Measurements from ENCODE around the gene CTNS. TPM values are rescaled to one million over a fixed set of nuclear protein-coding genes. Genes with fewer than 3 reads are reported as not detected.

Gene CTNS
- total RNA-seq, result 10 to 100 TPM; 19.4 to 34.4 (median 21.5) TPM

- H3K4me1 Mint-ChIP-seq (ENCODE audit: low read depth), result peaks cover 29% of the 10 kb centered on the region
- DNase-seq (peak; percentile 91), ATAC-seq (peak; percentile 98)
- H3K36me3 Mint-ChIP-seq (ENCODE audit: insufficient read depth), result peaks cover 8% of the 10 kb centered on the region
- peak within 1 kb of the TSS; percentile 94 for H3K4me3 Mint-ChIP-seq
- H3K9me3 Mint-ChIP-seq, result no peaks in the 10 kb centered on the region
- H3K27me3 Mint-ChIP-seq (ENCODE audit: low read depth), result no peaks in the 10 kb centered on the region
Measured at GRCh38 chr17:3636154-3636907, at the start of gene CTNS, which contains the start of gene SHPK. TSS of gene CTNS (plus strand) at chr17:3636760. CDS start at chr17:3640207, 3,447 bp downstream. TSS of gene SHPK (minus strand) at chr17:3636250. CDS start at chr17:3636219, 31 bp downstream.

DNA sequence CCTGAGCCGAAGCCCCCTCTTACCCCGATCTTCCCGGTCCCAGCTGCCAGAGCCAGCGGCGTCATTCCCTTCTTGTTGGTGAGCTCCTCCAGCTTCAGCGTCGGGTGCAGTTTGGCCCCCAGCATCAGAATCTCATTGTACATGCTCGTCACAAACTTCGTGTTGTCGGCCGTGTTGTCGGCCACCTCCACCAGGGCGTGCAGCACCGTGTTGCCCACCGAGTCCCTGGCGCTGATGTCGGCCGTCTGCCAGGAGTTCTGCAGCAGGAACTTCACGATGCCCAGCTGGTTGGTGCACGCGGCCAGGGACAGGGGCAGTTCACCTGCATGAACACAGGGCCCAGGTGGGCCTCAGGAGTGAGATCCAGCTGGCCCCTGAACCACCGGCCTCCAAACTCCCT, 46.8 kb upstream of the CTNS start:
- Mint-ChIP-seq H3K4me3 (no peak overlapping the region), H3K36me3 (ENCODE audit: insufficient read depth) (peaks cover 10% of the 10 kb centered on the region), H3K9me3 (no peaks in the 10 kb centered on the region), H3K27me3 (ENCODE audit: low read depth) (no peaks in the 10 kb centered on the region), H3K4me1 (ENCODE audit: low read depth) (no peaks in the 10 kb centered on the region)
- ATAC-seq, result no peak
- DNase-seq, result no peak

- H3K4me1 Mint-ChIP-seq (ENCODE audit: low read depth), result no peaks in the 10 kb centered on the region
- no peaks in the 10 kb centered on the region for H3K27me3 Mint-ChIP-seq (ENCODE audit: low read depth)
- no peak for ATAC-seq
- H3K9me3 Mint-ChIP-seq, result no peaks in the 10 kb centered on the region
- DNase-seq, result no peak
- H3K4me3 Mint-ChIP-seq, result no peak overlapping the region
- peaks cover 10% of the 10 kb centered on the region for H3K36me3 Mint-ChIP-seq (ENCODE audit: insufficient read depth)
Measured at GRCh38 chr17:3590231-3590630, 46.3 kb upstream of the CTNS start.

DNA sequence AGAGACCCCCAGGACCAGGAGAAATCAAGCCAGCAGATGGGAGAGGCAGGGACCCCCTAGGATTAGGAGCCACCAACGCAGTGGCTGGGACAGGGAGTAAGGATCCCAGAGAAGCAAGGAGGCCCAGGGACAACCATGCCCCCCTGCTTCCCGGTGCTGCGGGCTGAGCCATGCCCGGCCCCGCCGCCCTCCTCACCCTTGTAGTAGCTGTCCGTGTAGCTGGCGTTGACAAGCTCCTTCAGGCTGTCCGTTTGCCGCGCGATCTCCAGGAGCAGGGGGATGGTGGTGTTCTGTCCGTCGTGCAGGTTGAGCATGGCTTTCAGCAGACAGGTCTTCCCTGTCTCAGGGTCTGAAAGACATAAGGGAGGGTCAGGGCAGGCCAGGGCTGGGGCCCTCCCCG, 45.8 kb upstream of the CTNS start:
- Mint-ChIP-seq H3K27me3 (ENCODE audit: low read depth) (no peaks in the 10 kb centered on the region), H3K9me3 (no peaks in the 10 kb centered on the region), H3K36me3 (ENCODE audit: insufficient read depth) (peaks cover 10% of the 10 kb centered on the region), H3K4me1 (ENCODE audit: low read depth) (no peaks in the 10 kb centered on the region), H3K4me3 (no peak overlapping the region)
- no peak for ATAC-seq
- no peak for DNase-seq

GRCh38 chr17:3592216-3592860, 44.2 kb upstream of the CTNS start:
- DNase-seq (no peak), ATAC-seq (no peak)
- no peaks in the 10 kb centered on the region for H3K27me3 Mint-ChIP-seq (ENCODE audit: low read depth)
- H3K4me1 Mint-ChIP-seq (ENCODE audit: low read depth), result no peaks in the 10 kb centered on the region
- peaks cover 7% of the 10 kb centered on the region for H3K36me3 Mint-ChIP-seq (ENCODE audit: insufficient read depth)
- H3K9me3 Mint-ChIP-seq, result no peaks in the 10 kb centered on the region
- H3K4me3 Mint-ChIP-seq, result no peak overlapping the region

DNA sequence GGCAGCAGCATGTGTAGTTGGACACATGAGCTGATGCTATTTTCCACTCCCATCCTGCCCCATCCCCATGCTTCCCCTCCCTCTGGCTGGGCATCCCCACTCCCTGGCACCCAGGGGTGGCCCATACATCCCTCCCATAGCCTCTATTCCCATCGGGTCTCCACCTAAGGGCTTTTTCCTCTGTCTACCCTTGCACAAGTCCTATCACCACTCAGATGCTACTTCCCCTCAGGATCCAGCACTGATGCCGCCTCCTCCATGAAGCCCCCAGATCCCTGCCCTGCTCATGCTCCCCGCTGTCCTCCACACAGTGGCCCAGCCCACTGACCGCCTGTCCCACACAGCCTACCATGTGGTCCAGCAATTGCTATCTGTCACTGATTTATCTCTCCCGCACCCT, 43.2 kb upstream of the CTNS start:
- H3K4me1 Mint-ChIP-seq (ENCODE audit: low read depth), result no peaks in the 10 kb centered on the region

GRCh38 chr17:3594051-3594800, 42.3 kb upstream of the CTNS start:
- Mint-ChIP-seq H3K4me3 (no peak overlapping the region), H3K4me1 (ENCODE audit: low read depth) (no peaks in the 10 kb centered on the region), H3K9me3 (no peaks in the 10 kb centered on the region), H3K36me3 (ENCODE audit: insufficient read depth) (peaks cover 2% of the 10 kb centered on the region), H3K27me3 (ENCODE audit: low read depth) (no peaks in the 10 kb centered on the region)
- ATAC-seq (no peak), DNase-seq (no peak)

More for the DNA sequence above, 43.2 kb upstream of the CTNS start:
- ATAC-seq (no peak), DNase-seq (no peak)
- peaks cover 4% of the 10 kb centered on the region for H3K36me3 Mint-ChIP-seq (ENCODE audit: insufficient read depth)
- H3K27me3 Mint-ChIP-seq (ENCODE audit: low read depth), result no peaks in the 10 kb centered on the region
- H3K9me3 Mint-ChIP-seq, result no peaks in the 10 kb centered on the region
- no peak overlapping the region for H3K4me3 Mint-ChIP-seq

- H3K4me1 Mint-ChIP-seq (ENCODE audit: low read depth), result no peaks in the 10 kb centered on the region
- H3K4me3 Mint-ChIP-seq, result no peak overlapping the region
- no peaks in the 10 kb centered on the region for H3K9me3 Mint-ChIP-seq
- H3K27me3 Mint-ChIP-seq (ENCODE audit: low read depth), result no peaks in the 10 kb centered on the region
- DNase-seq (no peak), ATAC-seq (no peak)
- H3K36me3 Mint-ChIP-seq (ENCODE audit: insufficient read depth), result peaks cover 2% of the 10 kb centered on the region
Measured at GRCh38 chr17:3594976-3595375, 41.6 kb upstream of the CTNS start.

DNA sequence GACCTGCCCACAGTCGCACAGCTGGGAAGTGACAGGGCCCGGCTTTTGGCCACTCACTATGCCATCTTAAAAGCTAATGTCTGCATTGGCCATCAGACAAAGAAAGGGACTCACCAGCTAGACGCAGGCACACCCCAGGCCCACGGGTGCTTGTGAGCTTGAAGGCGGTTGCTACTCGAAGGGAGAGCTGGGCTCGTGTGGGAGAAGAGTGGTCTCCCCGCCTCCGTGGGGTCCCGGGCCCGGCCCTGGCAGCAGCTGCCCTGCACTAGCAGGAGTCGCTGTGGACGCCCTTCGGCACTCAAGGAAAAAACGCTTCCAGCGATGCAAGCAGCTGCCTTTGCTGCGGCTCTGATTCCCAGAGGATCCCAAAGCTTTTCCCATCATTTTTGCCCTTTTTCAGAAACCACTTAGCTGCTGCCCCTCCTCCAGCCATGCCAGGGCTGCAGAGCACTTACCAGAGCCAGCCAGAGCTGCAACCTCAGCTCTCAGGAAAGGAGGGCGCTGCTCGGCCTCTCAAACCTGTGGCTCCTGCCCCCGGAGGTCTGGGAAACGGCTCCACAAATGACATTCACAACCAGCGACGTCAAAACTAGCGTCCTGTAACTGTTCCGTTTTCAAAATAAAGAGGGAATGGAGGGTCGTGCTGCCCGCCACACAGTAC, 39.6 kb upstream of the CTNS start:
- ATAC-seq (no peak), DNase-seq (no peak)
- Mint-ChIP-seq H3K4me1 (ENCODE audit: low read depth) (no peaks in the 10 kb centered on the region), H3K27me3 (ENCODE audit: low read depth) (no peaks in the 10 kb centered on the region), H3K4me3 (no peak overlapping the region), H3K36me3 (ENCODE audit: insufficient read depth) (no peaks in the 10 kb centered on the region), H3K9me3 (no peaks in the 10 kb centered on the region)

GRCh38 chr17:3598078-3598477, 38.5 kb upstream of the CTNS start:
- Mint-ChIP-seq H3K9me3 (no peaks in the 10 kb centered on the region), H3K4me1 (ENCODE audit: low read depth) (no peaks in the 10 kb centered on the region), H3K36me3 (ENCODE audit: insufficient read depth) (no peaks in the 10 kb centered on the region), H3K4me3 (no peak overlapping the region), H3K27me3 (ENCODE audit: low read depth) (no peaks in the 10 kb centered on the region)
- ATAC-seq (no peak), DNase-seq (no peak)

DNA sequence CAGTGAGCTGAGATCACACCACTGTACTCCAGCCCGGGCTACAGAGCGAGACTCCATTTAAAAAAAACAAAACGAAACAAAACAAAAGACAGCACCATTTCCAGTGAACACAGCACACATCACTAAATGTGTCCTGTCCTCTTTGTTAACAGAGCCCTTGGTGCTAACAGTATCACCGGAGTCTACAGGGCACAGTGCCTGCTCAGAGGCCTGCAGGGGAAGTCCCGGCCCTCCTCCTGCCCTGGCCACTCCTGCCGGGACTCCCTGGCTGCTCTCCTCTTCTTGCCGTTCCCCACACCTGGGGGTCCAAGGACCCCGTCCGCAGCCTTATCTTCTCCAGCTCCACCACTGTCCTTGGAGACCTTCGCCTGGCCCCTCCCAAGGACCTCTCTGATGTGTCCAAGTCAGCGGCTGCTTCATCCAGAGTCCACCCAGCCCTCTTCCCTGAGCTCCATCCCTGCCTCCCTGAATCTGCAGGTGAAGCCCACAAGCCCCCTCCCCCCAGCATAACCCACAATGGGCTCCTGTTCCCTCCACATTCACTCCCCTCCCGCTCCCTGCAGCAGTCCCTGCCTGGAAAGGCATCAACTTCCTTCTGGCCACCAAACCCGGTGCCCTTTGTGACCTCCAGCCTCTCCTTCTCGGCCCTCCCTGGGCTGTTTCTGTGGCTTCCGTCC, 35.9 kb upstream of the CTNS start:
- Mint-ChIP-seq H3K4me1 (ENCODE audit: low read depth) (no peaks in the 10 kb centered on the region), H3K36me3 (ENCODE audit: insufficient read depth) (peaks cover 4% of the 10 kb centered on the region), H3K4me3 (no peak overlapping the region), H3K27me3 (ENCODE audit: low read depth) (no peaks in the 10 kb centered on the region), H3K9me3 (no peaks in the 10 kb centered on the region)
- no peak for DNase-seq
- ATAC-seq, result no peak

GRCh38 chr17:3602499-3602898, 34.1 kb upstream of the CTNS start:
- Mint-ChIP-seq H3K4me1 (ENCODE audit: low read depth) (no peaks in the 10 kb centered on the region), H3K27me3 (ENCODE audit: low read depth) (no peaks in the 10 kb centered on the region), H3K4me3 (no peak overlapping the region), H3K36me3 (ENCODE audit: insufficient read depth) (peaks cover 4% of the 10 kb centered on the region), H3K9me3 (no peaks in the 10 kb centered on the region)
- DNase-seq (no peak), ATAC-seq (no peak)

- Mint-ChIP-seq H3K27me3 (ENCODE audit: low read depth) (no peaks in the 10 kb centered on the region), H3K9me3 (no peaks in the 10 kb centered on the region), H3K4me3 (no peak overlapping the region), H3K4me1 (ENCODE audit: low read depth) (no peaks in the 10 kb centered on the region), H3K36me3 (ENCODE audit: insufficient read depth) (peaks cover 6% of the 10 kb centered on the region)
- ATAC-seq, result no peak
- no peak for DNase-seq
Measured at GRCh38 chr17:3603119-3603869, 33.3 kb upstream of the CTNS start.

All from activated T-cell treated with anti-CD3 and anti-CD28 coated beads, Interleukin-2, amount 50 U/mL, for 4 hours (primary cell).